Femur (tissue), 1 donor: ENCODE results near the gene SPATA25.
"Not testable (repeated sequence)": the region's sequence is repeated elsewhere in the genome, so short reads cannot be mapped to it uniquely, and the experiment has no call there.

ENCODE experiments used
- DNase-seq: peaks from one replicate; pipeline ENCODE4 v3.0.0-alpha.2; 2017

SPATA25 gene

GRCh38 chr20:45892828-45893500 is 5.5 kb upstream of the SPATA25 start:
- DNase-seq, result no peak

GRCh38 chr20:45892049-45892825 is 4.8 kb upstream of the SPATA25 start:
- no peak for DNase-seq

- DNase-seq, result peak; percentile 95
These were observed 3.9 kb upstream of the SPATA25 start, which contains the start of the genes CTSA and NEURL2 for GRCh38 chr20:45890985-45891983. CTSA (plus strand) TSS chr20:45891335; CDS start chr20:45891569, 234 bp downstream. NEURL2 (minus strand) TSS chr20:45891208; CDS start chr20:45890991, 217 bp downstream.

- peak; percentile 90 for DNase-seq
These were observed 2.9 kb upstream of the SPATA25 start for GRCh38 chr20:45890077-45890984.

GRCh38 chr20:45888681-45889080 is 1.3 kb upstream of the SPATA25 start:
- DNase-seq, result no peak

GRCh38 chr20:45886590-45887345 is 654 bp downstream of the SPATA25 start:
- no peak for DNase-seq

- DNase-seq, result no peak
These were observed 4.3 kb downstream of the SPATA25 start for GRCh38 chr20:45883100-45883469.

- no peak for DNase-seq
These were observed 4.8 kb downstream of the SPATA25 start for GRCh38 chr20:45882469-45883099.

- peak; percentile 100 for DNase-seq
These were observed 6.2 kb downstream of the SPATA25 start, which contains the start of gene ZSWIM1 for GRCh38 chr20:45880988-45881788. ZSWIM1 (plus strand) TSS chr20:45881227; CDS start chr20:45882593, 1,366 bp downstream.

- DNase-seq, result no peak
These were observed 9.2 kb downstream of the SPATA25 start for GRCh38 chr20:45878076-45878761.

GRCh38 chr20:45874576-45874975 is 12.8 kb downstream of the SPATA25 start:
- DNase-seq, result no peak

GRCh38 chr20:45874104-45874481 is 13.3 kb downstream of the SPATA25 start:
- not testable (repeated sequence) for DNase-seq

- no peak for DNase-seq
These were observed 13.9 kb downstream of the SPATA25 start for GRCh38 chr20:45873409-45874103.

GRCh38 chr20:45872626-45873025 is 14.8 kb downstream of the SPATA25 start:
- no peak for DNase-seq

- no peak for DNase-seq
These were observed 19.6 kb downstream of the SPATA25 start for GRCh38 chr20:45867819-45868176.

- DNase-seq, result no peak
These were observed 20.1 kb downstream of the SPATA25 start for GRCh38 chr20:45867136-45867818.

GRCh38 chr20:45866454-45866853 is 21.0 kb downstream of the SPATA25 start:
- DNase-seq, result no peak
